Measurements from ENCODE around the gene PIBF1.
"Not testable (repeated sequence)": the region's sequence is repeated elsewhere in the genome, so short reads cannot be mapped to it uniquely, and the experiment has no call there.

The PIBF1 gene

GRCh38 chr13:72823724-72824123, 41.8 kb downstream of the PIBF1 start:
- DNase-seq: no peak

- DNase-seq: no peak
Measured at GRCh38 chr13:72834601-72835000, 52.7 kb downstream of the PIBF1 start.

- peak; percentile 72 for DNase-seq
Measured at GRCh38 chr13:72839831-72840426, 58.0 kb downstream of the PIBF1 start.

DNA sequence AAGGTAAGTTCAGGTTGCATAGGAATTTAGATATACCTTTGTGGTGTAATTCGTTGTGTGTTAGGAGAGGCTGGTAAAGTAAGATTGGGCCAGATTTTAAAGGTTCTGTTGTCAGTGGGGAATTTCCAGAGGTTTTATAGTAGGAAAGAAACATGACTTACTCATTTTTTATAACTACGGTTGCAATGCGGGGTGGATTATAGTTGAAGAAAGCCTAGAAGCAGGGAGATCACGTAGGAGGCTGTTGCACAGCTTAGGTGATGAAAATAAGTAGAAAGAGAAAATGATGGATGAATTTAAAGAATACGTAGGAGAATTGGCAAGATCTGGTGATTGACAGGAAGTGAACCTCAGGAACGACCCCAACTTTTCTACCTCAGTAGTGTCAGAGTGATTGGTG, 61.1 kb downstream of the PIBF1 start:
- no peak for DNase-seq

DNA sequence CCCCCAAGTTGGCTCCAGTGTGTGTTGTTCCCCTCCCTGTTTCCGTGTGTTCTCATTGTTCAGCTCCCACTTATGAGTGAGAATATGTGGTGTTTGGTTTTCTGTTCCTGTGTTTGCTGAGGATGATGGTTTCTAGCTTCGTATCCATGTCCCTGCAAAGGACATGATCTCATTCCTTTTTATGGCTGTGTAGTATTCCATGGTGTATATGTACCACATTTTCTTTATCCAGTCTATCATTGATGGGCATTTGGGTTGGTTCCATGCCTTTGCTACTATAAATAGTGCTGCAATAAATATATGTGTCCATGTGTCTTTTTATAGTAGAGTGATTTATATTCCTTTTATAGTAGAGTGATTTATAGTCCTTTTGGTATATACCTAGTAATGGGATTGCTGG, 63.2 kb downstream of the PIBF1 start:
- DNase-seq: not testable (repeated sequence)

- no peak for DNase-seq
Measured at GRCh38 chr13:72849571-72849970, 67.6 kb downstream of the PIBF1 start.

DNA sequence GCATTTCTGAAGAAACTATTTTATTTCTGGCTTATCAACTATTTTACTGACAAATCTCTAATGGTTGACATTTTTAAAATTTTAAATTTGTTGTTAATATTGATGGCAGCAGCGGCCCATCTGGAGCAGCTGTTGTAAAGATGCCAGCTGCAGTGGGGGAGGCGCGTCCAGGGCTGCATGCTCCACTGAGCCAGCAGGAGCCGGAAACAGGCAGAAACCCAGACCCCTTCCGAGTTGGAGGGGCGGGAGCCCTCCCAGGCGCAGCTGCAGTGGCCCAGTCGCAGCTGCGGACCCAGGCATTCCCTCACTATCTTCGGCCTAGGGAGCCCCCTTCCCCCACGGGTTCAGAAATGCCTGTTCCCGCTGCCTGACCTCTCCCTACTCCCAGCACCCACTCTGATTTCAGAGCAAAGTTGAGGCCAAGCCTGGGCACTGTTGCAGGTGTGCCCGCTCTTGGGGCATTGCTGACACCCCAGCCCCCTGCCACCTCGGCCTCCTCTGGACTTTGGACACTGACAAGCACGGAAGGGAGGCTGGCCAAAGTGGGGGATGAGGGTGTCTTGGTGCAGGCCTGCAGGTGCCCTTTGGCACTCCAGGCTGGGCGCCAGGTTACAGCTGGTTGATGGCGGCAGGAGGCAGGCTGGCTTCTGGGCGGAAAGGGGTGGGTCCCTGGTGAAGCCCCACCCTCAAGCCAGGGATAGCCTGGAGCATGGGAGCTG, 69.2 kb downstream of the PIBF1 start:
- no peak for DNase-seq

DNA sequence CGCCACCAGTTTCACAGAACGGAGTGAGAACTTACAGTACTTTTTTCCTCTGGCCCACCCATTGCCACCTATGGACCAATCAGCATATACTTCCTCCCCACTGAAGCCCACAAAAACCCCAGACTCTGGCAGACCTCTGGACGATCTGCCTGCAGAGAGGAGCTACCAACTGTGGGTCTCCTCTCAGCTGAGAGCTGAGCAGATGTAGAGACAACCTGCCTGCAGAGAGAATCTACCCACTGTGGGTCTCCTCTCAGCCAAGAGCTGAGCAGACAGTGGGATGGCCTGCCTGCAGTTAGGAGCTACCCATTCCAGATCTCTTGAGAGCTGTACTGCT, 69.7 kb downstream of the PIBF1 start:
- DNase-seq: no peak

- no peak for DNase-seq
Measured at GRCh38 chr13:72852207-72852606, 70.3 kb downstream of the PIBF1 start.

DNA sequence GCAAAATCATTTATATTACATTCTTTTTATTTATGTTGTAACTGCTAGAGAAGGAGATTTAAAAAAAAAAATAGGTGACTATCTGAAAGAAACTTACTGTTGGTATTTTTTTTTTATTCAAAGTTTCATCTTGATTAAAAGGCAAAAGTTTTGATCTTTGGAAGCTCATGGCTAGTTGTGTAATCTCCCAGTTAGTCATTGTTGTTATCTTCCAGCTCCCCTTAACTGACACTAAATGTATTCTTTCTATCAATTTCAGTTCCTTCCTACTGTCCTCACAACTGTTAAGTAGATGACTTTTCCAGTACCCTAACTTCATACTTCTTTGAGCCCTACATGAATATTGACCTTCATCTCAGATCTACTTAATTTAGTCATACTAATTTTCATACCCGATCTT, 71.1 kb downstream of the PIBF1 start:
- DNase-seq: no peak

DNA sequence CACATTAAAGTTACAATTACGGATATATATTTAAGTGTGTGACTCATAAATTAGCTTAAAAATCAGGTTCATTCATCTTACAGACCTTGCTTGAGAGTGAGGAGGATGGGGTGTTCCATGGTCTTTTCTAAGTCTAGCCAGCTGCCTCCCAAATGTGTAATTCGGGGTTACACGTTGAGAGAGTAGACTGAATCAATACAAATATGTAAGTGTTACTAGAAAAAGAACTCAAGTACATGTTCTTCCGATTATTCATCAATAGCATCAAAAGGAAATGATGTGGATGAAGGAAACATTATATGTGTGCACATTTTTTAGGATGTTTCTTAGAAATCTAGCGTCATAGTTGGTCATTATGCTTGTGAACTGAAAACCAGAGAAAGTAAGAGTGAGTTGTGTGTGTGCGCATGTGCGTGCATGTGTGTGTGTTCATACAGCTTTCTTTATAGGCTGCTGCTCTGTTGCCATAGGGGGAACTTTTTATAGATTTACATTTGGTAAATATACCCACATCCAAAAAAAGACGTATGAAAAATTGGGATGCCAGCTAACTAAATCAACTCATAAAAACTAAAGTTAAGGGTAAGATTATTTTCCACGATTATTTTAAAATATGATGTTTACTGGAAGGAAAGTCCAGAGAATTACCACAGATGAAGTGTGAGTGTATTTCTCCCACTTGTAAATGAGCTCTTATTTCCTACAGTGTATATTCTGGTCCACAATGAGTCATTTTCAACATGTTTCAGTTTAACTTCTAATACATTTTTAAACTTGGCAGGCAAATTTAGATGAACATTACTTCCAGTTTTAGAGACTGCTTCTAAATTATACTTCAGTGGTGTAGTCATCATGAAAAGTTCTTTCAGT, 82.4 kb downstream of the PIBF1 start:
- DNase-seq: no peak

DNA sequence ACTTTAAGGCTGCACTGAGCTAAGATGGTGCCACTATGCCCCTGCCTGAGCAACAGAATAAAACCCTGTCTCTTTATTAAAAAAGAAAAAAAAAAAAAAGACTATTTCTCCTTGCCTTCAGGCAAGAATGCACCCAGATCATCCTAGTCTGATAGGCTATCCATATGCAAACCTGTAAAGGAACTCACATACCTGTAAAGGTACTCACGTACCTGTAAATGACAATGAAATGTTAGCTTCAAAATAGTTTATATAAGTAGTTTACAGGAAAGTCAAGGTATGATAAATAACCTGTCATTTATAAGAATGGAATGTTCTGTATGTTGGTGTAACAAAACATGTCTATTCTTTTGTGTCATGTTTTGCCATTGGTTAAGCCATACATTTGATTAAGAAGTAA, 86.3 kb downstream of the PIBF1 start:
- DNase-seq: no peak

DNA sequence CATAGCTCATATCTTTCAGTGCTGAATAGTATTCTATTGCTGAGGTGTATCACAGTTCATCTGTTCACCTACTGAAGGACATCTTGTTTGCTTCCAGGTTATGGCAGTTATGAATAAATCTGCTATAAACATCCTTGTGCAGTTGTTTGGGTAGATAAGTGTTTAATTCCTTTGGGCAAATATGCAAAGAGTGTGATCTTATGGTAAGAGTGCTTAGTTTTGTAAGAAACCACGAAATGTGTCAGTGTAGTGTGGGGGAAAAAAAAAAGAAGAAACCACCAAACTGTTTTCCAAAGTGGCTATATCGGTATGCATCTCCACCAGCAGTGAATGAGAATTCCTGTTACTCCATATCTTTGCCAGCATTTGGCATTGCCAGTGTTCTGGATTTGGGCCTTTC, 93.3 kb downstream of the PIBF1 start:
- DNase-seq: no peak

DNA sequence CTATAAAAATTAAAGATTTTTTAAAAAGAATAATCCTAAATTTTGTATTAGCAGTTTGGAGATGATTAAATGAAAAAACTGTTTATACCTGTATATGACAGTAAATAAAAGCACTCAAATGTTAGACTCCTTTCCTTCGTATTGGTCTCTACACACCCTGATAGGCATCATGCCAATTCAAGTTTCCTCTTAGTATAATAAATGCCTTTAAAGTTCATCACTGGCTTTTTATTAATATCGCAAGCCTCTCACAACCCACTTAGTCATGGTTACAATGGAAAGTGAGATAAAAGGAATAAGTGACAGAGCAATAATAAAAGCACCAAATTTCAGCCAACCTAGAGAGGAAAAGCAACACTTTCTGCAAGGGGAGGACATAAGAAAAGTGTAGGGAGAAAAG, 102.2 kb downstream of the PIBF1 start:
- no peak for DNase-seq

DNA sequence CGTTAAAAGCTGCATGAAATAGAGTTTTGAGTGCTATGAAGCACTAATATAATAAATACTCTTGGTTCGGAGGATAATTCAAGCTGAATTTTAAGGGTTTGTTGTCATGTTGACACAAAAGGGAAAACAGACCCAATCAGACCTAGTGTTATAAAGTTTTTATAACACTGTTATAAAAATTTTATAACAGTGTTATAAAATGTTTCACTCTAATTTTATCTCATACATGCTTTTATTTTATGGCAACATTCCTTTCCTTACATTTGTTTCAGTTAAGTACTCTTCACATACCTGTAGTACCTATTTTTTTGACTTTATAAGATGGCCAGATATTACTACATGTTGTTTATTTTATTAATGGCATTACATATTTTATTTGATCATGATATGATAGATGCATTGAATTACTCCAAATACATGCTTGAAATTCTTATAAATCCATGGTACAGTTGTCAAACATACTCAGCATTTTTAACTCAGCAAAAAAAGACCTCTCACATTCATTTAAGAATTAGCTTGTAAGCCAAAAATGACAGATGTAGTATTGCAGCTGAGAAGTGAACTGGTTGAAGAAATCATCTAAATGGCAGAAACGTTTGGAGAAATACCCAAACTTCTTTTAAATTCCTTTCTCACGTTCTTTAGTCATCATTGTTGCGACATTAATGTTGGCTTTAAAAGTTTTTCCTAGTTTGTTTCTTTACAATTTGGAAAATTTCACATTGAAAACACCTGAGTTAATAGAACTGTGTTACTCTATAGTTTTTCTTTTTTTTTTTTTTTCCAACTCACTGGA, 104.5 kb downstream of the PIBF1 start:
- no peak for DNase-seq

DNA sequence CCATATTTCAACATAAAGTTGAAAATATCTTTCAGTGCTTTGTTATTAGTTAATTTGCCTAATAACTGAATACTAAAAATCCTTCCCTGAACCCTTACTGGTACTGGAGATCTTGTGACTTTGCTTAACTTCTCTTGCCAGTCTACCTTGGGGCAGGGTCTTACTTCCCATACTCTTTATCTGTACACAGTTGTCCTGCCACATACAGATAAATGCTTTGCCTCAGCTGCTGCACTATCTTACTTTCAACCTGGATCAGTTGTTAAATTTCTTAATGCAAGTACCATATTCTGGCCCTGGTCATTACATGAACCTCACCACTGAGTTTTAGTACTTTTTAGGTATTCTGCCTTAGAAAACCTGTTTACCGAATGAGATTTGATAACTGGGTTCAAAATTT, 107.6 kb downstream of the PIBF1 start:
- no peak for DNase-seq

- DNase-seq: no peak
Measured at GRCh38 chr13:72890546-72890945, 108.6 kb downstream of the PIBF1 start.

DNA sequence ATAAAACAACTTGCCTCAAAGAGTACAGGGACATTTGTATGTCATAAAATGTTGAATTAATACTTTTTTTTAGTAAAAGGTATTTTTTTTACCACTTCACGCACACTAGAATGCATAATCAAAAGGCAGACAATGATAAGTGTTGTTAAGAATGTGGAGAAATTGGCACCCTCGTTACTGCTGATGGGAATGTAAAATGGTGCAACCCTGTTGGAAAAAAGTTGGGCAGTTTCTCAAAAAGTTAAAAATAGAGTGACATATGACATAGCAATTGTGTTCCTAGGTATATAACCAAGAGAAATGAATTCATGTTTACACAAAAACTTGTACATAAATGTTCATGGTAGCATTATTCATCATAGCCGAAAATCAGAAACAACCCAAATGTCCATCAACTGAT, 109.5 kb downstream of the PIBF1 start:
- no peak for DNase-seq

GRCh38 chr13:72896869-72897268, 114.9 kb downstream of the PIBF1 start:
- DNase-seq: no peak

- not testable (repeated sequence) for DNase-seq
Measured at GRCh38 chr13:72901546-72901945, 119.6 kb downstream of the PIBF1 start.

DNA sequence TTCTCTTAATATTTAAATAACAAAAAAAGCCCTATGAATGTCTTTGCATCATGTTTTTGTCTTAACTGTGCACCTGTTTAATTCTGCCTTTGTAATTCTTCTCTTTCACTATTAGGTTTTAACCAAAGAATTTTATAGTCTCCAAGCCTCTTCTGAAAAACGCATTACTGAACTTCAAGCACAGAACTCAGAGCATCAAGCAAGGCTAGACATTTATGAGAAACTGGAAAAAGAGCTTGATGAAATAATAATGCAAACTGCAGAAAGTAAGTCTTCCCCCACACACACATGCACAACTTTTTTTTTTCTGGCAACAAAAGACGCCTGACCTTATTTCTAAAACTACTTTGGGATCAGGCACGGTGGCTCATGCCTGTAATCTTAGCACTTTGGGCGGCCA, 126.5 kb downstream of the PIBF1 start:
- DNase-seq: no peak

DNA sequence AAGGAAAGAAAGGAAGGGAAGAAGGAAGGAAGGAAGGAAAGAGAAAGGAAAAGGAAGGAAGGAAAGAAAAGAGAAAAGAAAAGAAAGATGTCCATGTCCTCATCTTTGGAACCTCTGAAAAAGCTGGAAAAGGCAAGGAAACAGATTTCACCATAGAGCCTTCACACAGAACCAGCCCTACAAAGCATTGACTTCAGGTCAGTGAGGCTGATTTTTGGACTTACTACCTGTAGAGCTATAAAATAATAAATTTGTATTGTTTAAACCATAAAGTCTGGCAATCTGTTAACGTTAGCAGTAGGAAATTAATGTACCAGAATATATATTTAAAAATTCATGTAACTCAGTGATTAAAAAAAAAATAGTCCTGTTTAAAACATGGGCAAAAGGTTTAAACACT, 130.0 kb downstream of the PIBF1 start:
- DNase-seq: no peak

DNA sequence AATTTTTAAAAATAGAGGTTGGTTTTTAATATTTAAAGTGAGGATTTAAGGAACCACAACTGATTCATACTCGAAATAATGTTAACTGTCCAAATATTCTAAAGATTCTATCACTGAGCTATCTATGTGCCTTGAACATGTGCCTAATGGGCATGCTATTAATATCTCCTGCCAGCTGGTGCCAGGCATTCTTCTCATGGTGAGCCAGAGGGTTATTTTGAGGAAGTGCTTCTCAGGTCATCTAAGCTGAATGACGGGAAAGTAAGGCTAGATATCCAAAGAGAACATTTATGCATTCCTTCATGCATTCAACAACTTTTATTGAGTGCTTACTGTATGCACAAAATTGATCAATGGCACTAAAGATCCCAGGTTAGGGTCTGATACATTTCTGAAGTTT, 138.2 kb downstream of the PIBF1 start:
- no peak for DNase-seq
